ENCODE results near the gene TNFRSF19.

The TNFRSF19 gene

GRCh38 chr13:23714672-23715071, 144.5 kb downstream of the TNFRSF19 start:
- DNase-seq: no peak

GRCh38 chr13:23715092-23715761, 145.0 kb downstream of the TNFRSF19 start:
- DNase-seq: no peak

DNA sequence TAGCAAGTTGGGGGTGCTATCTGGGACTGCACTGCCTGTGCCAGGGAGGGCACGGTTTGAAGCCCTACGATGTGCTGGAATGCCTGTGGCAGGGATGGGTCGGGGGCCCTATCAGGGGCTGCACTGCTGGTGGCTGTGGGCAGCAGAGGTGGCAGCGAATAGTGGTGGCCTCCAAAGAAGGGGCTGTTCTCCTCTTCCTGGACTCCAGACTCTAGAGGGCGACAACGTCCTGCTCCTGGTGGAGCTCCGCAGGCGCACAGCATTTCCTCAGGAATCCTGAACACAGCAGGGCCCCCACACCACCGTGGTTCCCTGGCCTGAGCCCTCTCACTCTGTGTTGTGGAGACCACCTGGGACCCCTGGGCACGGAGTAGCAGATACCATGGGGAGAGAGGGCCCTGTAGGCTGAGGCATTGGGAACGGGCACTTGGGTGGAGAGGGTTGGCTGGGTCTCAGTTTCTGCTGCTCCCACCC, 145.6 kb downstream of the TNFRSF19 start:
- DNase-seq: no peak

- DNase-seq: no peak
Measured at GRCh38 chr13:23716401-23716800, 146.2 kb downstream of the TNFRSF19 start.

- DNase-seq: no peak
Measured at GRCh38 chr13:23718996-23719395, 148.8 kb downstream of the TNFRSF19 start.

GRCh38 chr13:23722726-23723453, 152.7 kb downstream of the TNFRSF19 start:
- DNase-seq: no peak

- DNase-seq: no peak
Measured at GRCh38 chr13:23723471-23723870, 153.3 kb downstream of the TNFRSF19 start.

DNA sequence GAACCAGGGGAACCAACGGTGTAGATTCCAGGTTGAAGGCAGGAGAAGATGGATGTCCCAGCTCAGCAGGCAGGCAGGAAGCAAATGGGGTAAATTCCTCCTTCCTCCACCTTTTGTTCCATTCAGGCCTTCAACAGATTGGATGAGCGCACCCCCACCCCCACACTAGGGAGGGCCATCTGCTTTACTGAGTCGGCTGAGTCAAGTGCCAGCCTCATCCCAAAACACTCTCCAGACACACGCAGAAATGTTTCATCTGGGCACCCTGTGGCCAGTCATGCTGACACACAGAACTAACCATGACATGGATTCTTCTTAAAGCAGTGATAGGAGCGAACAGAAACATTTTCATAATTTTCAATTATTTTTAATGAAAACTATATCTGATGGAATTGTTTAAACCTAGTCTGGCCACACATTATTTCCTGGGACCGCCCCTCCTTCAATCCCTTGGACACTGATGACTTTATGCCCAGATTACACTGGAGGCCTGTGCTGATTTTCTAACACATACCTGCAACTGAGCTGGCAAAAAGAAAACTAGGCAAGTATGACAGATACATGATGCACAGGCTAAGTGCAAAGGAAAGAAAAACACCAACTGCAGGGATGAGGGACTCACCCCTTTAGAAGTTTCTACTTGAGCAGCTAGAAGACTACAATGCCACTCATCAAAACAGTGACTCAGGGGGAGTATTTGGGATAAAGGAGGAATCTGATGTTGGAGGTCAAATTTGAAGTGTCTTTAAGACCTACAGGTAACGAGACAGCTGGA, 154.2 kb downstream of the TNFRSF19 start:
- no peak for DNase-seq
